ENCODE data around the gene HTRA1. TPM values are rescaled to one million over a fixed set of nuclear protein-coding genes. Genes with fewer than 3 reads are reported as not detected.

The HTRA1 gene
- total RNA-seq, 3 donors from 2014 or later = 11.0 to 122 (median 28.9) TPM

GRCh38 chr10:122515022-122515424 is 53.7 kb downstream of the HTRA1 start:
- Histone ChIP-seq H3K9me3 (no peaks in the 10 kb centered on the region), H3K4me3 (no peak overlapping the region), H3K36me3 (ENCODE audit: low read depth) (no peaks in the 10 kb centered on the region), H3K4me1 (ENCODE audit: low read depth) (no peaks in the 10 kb centered on the region)
- intact Hi-C loops (cut with DNase I, micrococcal nuclease) = no loop called here
- TF ChIP-seq CTCF (IDR thresholded peaks at IDR 0.05) = no peak
- ATAC-seq (no peak), DNase-seq (no peak)

GRCh38 chr10:122515588-122516231 is 54.4 kb downstream of the HTRA1 start:
- DNase-seq (peak; percentile 43 to 73 (median 58)), ATAC-seq (peak; percentile 76)
- H3K36me3 ChIP-seq (ENCODE audit: low read depth) = no peaks in the 10 kb centered on the region
- H3K4me3 ChIP-seq = no peak overlapping the region
- H3K9me3 ChIP-seq = no peaks in the 10 kb centered on the region
- intact Hi-C loops (cut with DNase I, micrococcal nuclease) = no loop called here
- no peaks in the 10 kb centered on the region for H3K4me1 ChIP-seq (ENCODE audit: low read depth)
- TF ChIP-seq CTCF (IDR thresholded peaks at IDR 0.05) = no peak

GRCh38 chr10:122516734-122517133 is 55.4 kb downstream of the HTRA1 start:
- intact Hi-C loops (cut with DNase I, micrococcal nuclease) = no loop called here
- ATAC-seq = no peak
- H3K9me3 ChIP-seq = no peaks in the 10 kb centered on the region
- H3K4me1 ChIP-seq (ENCODE audit: low read depth) = no peaks in the 10 kb centered on the region
- no peaks in the 10 kb centered on the region for H3K36me3 ChIP-seq (ENCODE audit: low read depth)
- TF ChIP-seq CTCF (IDR thresholded peaks at IDR 0.05) = no peak
- H3K4me3 ChIP-seq = no peak overlapping the region
- DNase-seq = no peak

GRCh38 chr10:122519144-122519543 is 57.8 kb downstream of the HTRA1 start:
- ATAC-seq = no peak
- Histone ChIP-seq H3K9me3 (no peaks in the 10 kb centered on the region), H3K4me3 (no peak overlapping the region), H3K36me3 (ENCODE audit: low read depth) (no peaks in the 10 kb centered on the region), H3K4me1 (ENCODE audit: low read depth) (no peaks in the 10 kb centered on the region)
- TF ChIP-seq CTCF (IDR thresholded peaks at IDR 0.05) = no peak
- intact Hi-C loops (cut with DNase I, micrococcal nuclease) = no loop called here
- no peak for DNase-seq

- H3K9me3 ChIP-seq = no peaks in the 10 kb centered on the region
- no peak overlapping the region for H3K4me3 ChIP-seq
- no peaks in the 10 kb centered on the region for H3K36me3 ChIP-seq (ENCODE audit: low read depth)
- no peaks in the 10 kb centered on the region for H3K4me1 ChIP-seq (ENCODE audit: low read depth)
- no peak for TF ChIP-seq CTCF (IDR thresholded peaks at IDR 0.05)
- no peak for DNase-seq
- ATAC-seq = no peak
- intact Hi-C loops (cut with DNase I, micrococcal nuclease) = no loop called here
These were observed 58.5 kb downstream of the HTRA1 start for GRCh38 chr10:122519873-122520272.

GRCh38 chr10:122521011-122521410 is 59.7 kb downstream of the HTRA1 start:
- DNase-seq = no peak
- H3K4me3 ChIP-seq = no peak overlapping the region
- H3K9me3 ChIP-seq = no peaks in the 10 kb centered on the region
- ATAC-seq = no peak
- TF ChIP-seq CTCF (IDR thresholded peaks at IDR 0.05) = no peak
- intact Hi-C loops (cut with DNase I, micrococcal nuclease) = no loop called here
- no peaks in the 10 kb centered on the region for H3K4me1 ChIP-seq (ENCODE audit: low read depth)
- H3K36me3 ChIP-seq (ENCODE audit: low read depth) = no peaks in the 10 kb centered on the region

All from mucosa of descending colon (tissue), 3 donors.